Muscle of leg (tissue), 11 donors: ENCODE measurements around the gene ICAM1. TPM values are rescaled to one million over a fixed set of nuclear protein-coding genes. Genes with fewer than 3 reads are reported as not detected.
"Not testable (repeated sequence)": the region's sequence is repeated elsewhere in the genome, so short reads cannot be mapped to it uniquely, and the experiment has no call there.

Experiments
- DNase-seq: peaks from one replicate; pipeline ENCODE4 v3.0.0; 2013
- H3K27ac ChIP-seq: one replicate; pipeline ENCODE4 v1.5.1; 2013; ENCODE audit warnings: mild to moderate bottlenecking, low read length, control low read depth
- H3K27me3 ChIP-seq: one replicate; pipeline ENCODE4 v1.6.1; 2013; ENCODE audit warnings: low read length; ENCODE audit not compliant: control insufficient read depth, insufficient read depth
- H3K36me3 ChIP-seq: one replicate; pipeline ENCODE4 v1.6.1; 2013; ENCODE audit warnings: low read length; ENCODE audit not compliant: control insufficient read depth, insufficient read depth
- H3K4me1 ChIP-seq: one replicate; pipeline ENCODE4 v1.6.1; 2013; ENCODE audit warnings: low read length; ENCODE audit not compliant: control insufficient read depth, insufficient read depth
- H3K4me3 ChIP-seq: one replicate; pipeline ENCODE4 v1.5.1; 2013; ENCODE audit warnings: low read length, control low read depth
- H3K9me3 ChIP-seq: replicated peaks from 2 replicates; pipeline ENCODE4 v1.6.1; 2013; ENCODE audit warnings: low read depth, low read length; ENCODE audit not compliant: control insufficient read depth
- whole genome bisulfite sequencing: methylation state at CpG from one replicate; pipeline ENCODE4 v1.1.5; 2013; ENCODE audit warnings: missing lambda C conversion rate; ENCODE audit not compliant: insufficient coverage; 5-methylcytosine and 5-hydroxymethylcytosine counted together
- polyA plus RNA-seq, 8 donors: library from polyadenylated mRNA; unstranded; fragments of 120-200 nt; gene quantifications; one replicate each; pipeline versions ENCODE4 v1.2.1 to v1.2.3, GENCODE V29; 2013; ENCODE audit warnings: inconsistent platforms in 1 of 8, low replicate concordance in 1 of 8; ENCODE audit not compliant: insufficient read length in 8 of 8, insufficient read depth in 1 of 8
- total RNA-seq: library from RNA; stranded (reverse); fragments of 120-200 nt; gene quantifications from one replicate; pipeline ENCODE4 v1.2.4, GENCODE V29; 2013

The ICAM1 gene
- total and polyA plus RNA-seq, 9 donors = 4.7 to 10.1 (median 7.9) TPM

- Histone ChIP-seq H3K36me3 (peaks cover 9% of the 10 kb centered on the region), H3K27me3 (no peaks in the 10 kb centered on the region), H3K9me3 (no peaks in the 10 kb centered on the region), H3K4me1 (peaks cover 51% of the 10 kb centered on the region), H3K4me3 (no peak overlapping the region), H3K27ac (peak overlapping the region; percentile 67)
- 18% methylated on average over 2 of the region's 2 CpGs for WGBS
- peak; percentile 79 for DNase-seq
Measured at GRCh38 chr19:10228920-10229319, 42.0 kb upstream of the ICAM1 start.

GRCh38 chr19:10230173-10230860, 40.6 kb upstream of the ICAM1 start:
- peak overlapping the region; percentile 91 for H3K4me3 ChIP-seq
- H3K4me1 ChIP-seq = peaks cover 51% of the 10 kb centered on the region
- DNase-seq = peak; percentile 86
- H3K36me3 ChIP-seq = peaks cover 2% of the 10 kb centered on the region
- H3K27ac ChIP-seq = peak overlapping the region; percentile 91
- no peaks in the 10 kb centered on the region for H3K9me3 ChIP-seq
- under 1% methylated on average over 42 of the region's 70 CpGs for WGBS
- no peaks in the 10 kb centered on the region for H3K27me3 ChIP-seq

- Histone ChIP-seq H3K4me1 (peaks cover 51% of the 10 kb centered on the region), H3K27ac (peak within 1 kb of the TSS; percentile 91), H3K9me3 (no peaks in the 10 kb centered on the region), H3K36me3 (peaks cover 2% of the 10 kb centered on the region), H3K4me3 (peak within 1 kb of the TSS; percentile 91), H3K27me3 (no peaks in the 10 kb centered on the region)
- WGBS = 0% methylated on average over 63 of the region's 73 CpGs
- peak; percentile 92 for DNase-seq
Measured at GRCh38 chr19:10230861-10231611, 39.9 kb upstream of the ICAM1 start, which contains the start of gene S1PR2. Gene S1PR2 (minus strand): TSS chr19:10231331. CDS start chr19:10224905, 6,426 bp downstream.

GRCh38 chr19:10231612-10232228, 39.2 kb upstream of the ICAM1 start:
- Histone ChIP-seq H3K4me3 (peak overlapping the region; percentile 91), H3K36me3 (peaks cover 2% of the 10 kb centered on the region), H3K4me1 (peaks cover 50% of the 10 kb centered on the region), H3K9me3 (no peaks in the 10 kb centered on the region), H3K27me3 (no peaks in the 10 kb centered on the region), H3K27ac (peak overlapping the region; percentile 91)
- DNase-seq = no peak
- WGBS = 48% methylated on average over 4 of the region's 8 CpGs

GRCh38 chr19:10233946-10234345, 37.0 kb upstream of the ICAM1 start:
- no peak for DNase-seq
- Histone ChIP-seq H3K27me3 (no peaks in the 10 kb centered on the region), H3K4me3 (no peak overlapping the region), H3K9me3 (no peaks in the 10 kb centered on the region), H3K4me1 (peaks cover 49% of the 10 kb centered on the region), H3K36me3 (no peaks in the 10 kb centered on the region), H3K27ac (no peak overlapping the region)
- WGBS = no CpG with 5 or more reads among the region's 4 CpGs

- Histone ChIP-seq H3K36me3 (no peaks in the 10 kb centered on the region), H3K9me3 (no peaks in the 10 kb centered on the region), H3K27me3 (no peaks in the 10 kb centered on the region), H3K4me1 (peaks cover 41% of the 10 kb centered on the region), H3K4me3 (no peak overlapping the region), H3K27ac (peak overlapping the region; percentile 1)
- WGBS = no CpG with 5 or more reads among the region's 4 CpGs
- DNase-seq = no peak
Measured at GRCh38 chr19:10235003-10235402, 35.9 kb upstream of the ICAM1 start.

- no CpG with 5 or more reads among the region's 7 CpGs for WGBS
- DNase-seq, H3K36me3 ChIP-seq, H3K9me3 ChIP-seq, H3K27me3 ChIP-seq, H3K4me3 ChIP-seq: not testable (repeated sequence)
- peaks cover 36% of the 10 kb centered on the region for H3K4me1 ChIP-seq
- peak overlapping the region; percentile 92 for H3K27ac ChIP-seq
Measured at GRCh38 chr19:10235409-10235808, 35.5 kb upstream of the ICAM1 start.

GRCh38 chr19:10237702-10238101, 33.2 kb upstream of the ICAM1 start:
- Histone ChIP-seq H3K9me3 (no peaks in the 10 kb centered on the region), H3K27me3 (no peaks in the 10 kb centered on the region), H3K27ac (peak overlapping the region; percentile 79), H3K4me3 (no peak overlapping the region), H3K4me1 (peaks cover 27% of the 10 kb centered on the region), H3K36me3 (no peaks in the 10 kb centered on the region)
- DNase-seq = no peak
- no CpG with 5 or more reads among the region's 6 CpGs for WGBS

GRCh38 chr19:10238172-10238783, 32.6 kb upstream of the ICAM1 start:
- Histone ChIP-seq H3K27me3 (no peaks in the 10 kb centered on the region), H3K4me3 (no peak overlapping the region), H3K9me3 (no peaks in the 10 kb centered on the region), H3K4me1 (peaks cover 27% of the 10 kb centered on the region), H3K36me3 (no peaks in the 10 kb centered on the region), H3K27ac (peak overlapping the region; percentile 79)
- 45% methylated on average over 4 of the region's 12 CpGs for WGBS
- peak; percentile 98 for DNase-seq
